OCI-LY3 (cell line): ENCODE data around the gene PIK3R3.

ENCODE experiments used
- CTCF ChIP-seq: fragments of 200-600, 300-600 bp; sonication (generic); IDR thresholded peaks from 2 replicates; pipeline ENCODE4 v1.5.1; 2014; ENCODE audit warnings: antibody characterized with exemption, low read length, low read depth
- EZH2phosphoT487 ChIP-seq: fragments of 200-600 bp; shearing (Covaris generic); IDR thresholded peaks from 2 replicates; pipeline ENCODE4 v1.6.1; 2018; ENCODE audit warnings: antibody characterized with exemption, mixed run types, low read depth

- no peak for TF ChIP-seq CTCF
- TF ChIP-seq EZH2phosphoT487: no peak
These were observed 42.2 kb upstream of the PIK3R3 start, which contains the start of gene TSPAN1 for GRCh38 chr1:46174448-46175231.
